ENCODE measurements around the gene FOLR3.

The FOLR3 gene

GRCh38 chr11:72123117-72123653 lies 12.3 kb upstream of the FOLR3 start:
- DNase-seq (ENCODE audit: low spot score): no peak
- in situ Hi-C loops (cut with MboI; ENCODE audit: low sequenced_read_pairs, unreplicated experiment): no loop called here

GRCh38 chr11:72124046-72124445 lies 11.5 kb upstream of the FOLR3 start:
- in situ Hi-C loops (cut with MboI; ENCODE audit: low sequenced_read_pairs, unreplicated experiment): no loop called here
- DNase-seq (ENCODE audit: low spot score): no peak
- no peak for TF ChIP-seq CTCF (IDR thresholded peaks at IDR 0.05; ENCODE audit: borderline replicate concordance, control extremely low read depth, extremely low read depth, insufficient read depth, missing control alignments)

More at GRCh38 chr11:72123117-72123653, 12.3 kb upstream of the FOLR3 start:
- no peak for TF ChIP-seq CTCF (IDR thresholded peaks at IDR 0.05; ENCODE audit: borderline replicate concordance, control extremely low read depth, extremely low read depth, insufficient read depth, missing control alignments)

GRCh38 chr11:72125956-72126355 lies 9.6 kb upstream of the FOLR3 start:
- in situ Hi-C loops (cut with MboI; ENCODE audit: low sequenced_read_pairs, unreplicated experiment): no loop called here
- DNase-seq (ENCODE audit: low spot score): no peak
- TF ChIP-seq CTCF (IDR thresholded peaks at IDR 0.05; ENCODE audit: borderline replicate concordance, control extremely low read depth, extremely low read depth, insufficient read depth, missing control alignments): no peak

GRCh38 chr11:72127923-72128322 lies 7.6 kb upstream of the FOLR3 start:
- DNase-seq (ENCODE audit: low spot score): no peak
- no peak for TF ChIP-seq CTCF (IDR thresholded peaks at IDR 0.05; ENCODE audit: borderline replicate concordance, control extremely low read depth, extremely low read depth, insufficient read depth, missing control alignments)
- in situ Hi-C loops (cut with MboI; ENCODE audit: low sequenced_read_pairs, unreplicated experiment): no loop called here

GRCh38 chr11:72129381-72129780 lies 6.1 kb upstream of the FOLR3 start:
- DNase-seq (ENCODE audit: low spot score): no peak
- in situ Hi-C loops (cut with MboI; ENCODE audit: low sequenced_read_pairs, unreplicated experiment): no loop called here
- TF ChIP-seq CTCF (IDR thresholded peaks at IDR 0.05; ENCODE audit: borderline replicate concordance, control extremely low read depth, extremely low read depth, insufficient read depth, missing control alignments): no peak

- in situ Hi-C loops (cut with MboI; ENCODE audit: low sequenced_read_pairs, unreplicated experiment): no loop called here
- TF ChIP-seq CTCF (IDR thresholded peaks at IDR 0.05; ENCODE audit: borderline replicate concordance, control extremely low read depth, extremely low read depth, insufficient read depth, missing control alignments): no peak
These were observed 2.9 kb upstream of the FOLR3 start for GRCh38 chr11:72132646-72133045.

More at GRCh38 chr11:72132646-72133045, 2.9 kb upstream of the FOLR3 start:
- DNase-seq (ENCODE audit: low spot score): no peak
